ENCODE data around the gene ZC3H7A.
"Not testable (repeated sequence)": the region's sequence is repeated elsewhere in the genome, so short reads cannot be mapped to it uniquely, and the experiment has no call there.

DNA sequence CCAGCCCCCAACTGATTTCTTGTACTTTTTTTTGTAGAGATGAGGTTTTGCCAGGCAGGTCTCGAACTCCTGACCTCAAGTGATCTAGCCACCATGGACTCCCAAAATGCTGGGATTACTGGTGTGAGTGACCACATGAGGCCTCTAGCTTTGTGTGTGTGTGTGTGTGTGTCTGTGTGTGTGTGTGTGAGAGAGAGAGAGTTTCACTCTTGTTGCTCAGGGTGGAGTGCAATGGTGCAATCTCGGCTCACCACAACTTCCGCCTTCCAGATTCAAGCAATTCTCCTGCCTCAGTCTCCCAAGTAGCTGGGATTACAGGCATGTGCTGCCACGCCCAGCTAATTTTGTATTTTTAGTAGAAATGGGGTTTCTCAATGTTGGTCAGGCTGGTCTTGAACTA, 17.7 kb upstream of the ZC3H7A start:
- TF ChIP-seq CTCF (IDR thresholded peaks at IDR 0.05; ENCODE audit: low read length); EZH2 (IDR thresholded peaks at IDR 0.05; ENCODE audit: borderline replicate concordance, low read length): not testable (repeated sequence)

Data from OCI-LY1 (cell line).